Natural killer cell (primary cell): Measurements from ENCODE around the gene WRNIP1. TPM values are rescaled to one million over a fixed set of nuclear protein-coding genes. Genes with fewer than 3 reads are reported as not detected.

Experiments used
- ATAC-seq, 3 donors: fragments of 150-1000 bp in 2 of 3; fragments of 200-7000 bp in 1 of 3; cut with Tn5 transposase; 1 replicate in 1 of 3; 2 replicates in 2 of 3; pipeline ENCODE4 v1.10.0; 2021; ENCODE audit warnings: mild to moderate bottlenecking in 2 of 3, moderate library complexity in 2 of 3
- DNase-seq, 2 donors: peaks; one replicate each; pipeline versions ENCODE4 v3.0.0 to v3.0.0-alpha.2; 2013 to 2021; ENCODE audit warnings: mixed read lengths in 1 of 2
- H3K27ac ChIP-seq: one replicate; pipeline ENCODE4 v1.5.1; 2013; ENCODE audit warnings: mild to moderate bottlenecking, low read length
- H3K27me3 ChIP-seq: one replicate; pipeline ENCODE4 v1.6.1; 2013; ENCODE audit warnings: low read length; ENCODE audit not compliant: control insufficient read depth, insufficient read depth
- H3K36me3 ChIP-seq: one replicate; pipeline ENCODE4 v1.6.1; 2013; ENCODE audit warnings: low read length; ENCODE audit not compliant: control insufficient read depth, insufficient read depth
- H3K4me1 ChIP-seq: one replicate; pipeline ENCODE4 v1.6.1; 2013; ENCODE audit warnings: low read length; ENCODE audit not compliant: control insufficient read depth, insufficient read depth
- H3K4me3 ChIP-seq: one replicate; pipeline ENCODE4 v1.5.1; 2013; ENCODE audit warnings: low read length
- H3K9me3 ChIP-seq: one replicate; pipeline ENCODE4 v1.6.1; 2013; ENCODE audit warnings: low read length; ENCODE audit not compliant: control insufficient read depth, insufficient read depth
- H3K27ac Mint-ChIP-seq, 2 donors: one replicate each; pipeline ENCODE4 v1.8.0; 2022; ENCODE audit warnings: mild to moderate bottlenecking in 2 of 2, mixed read lengths in 2 of 2, moderate library complexity in 1 of 2
- H3K27me3 Mint-ChIP-seq, 2 donors: one replicate each; pipeline ENCODE4 v1.8.0; 2022; ENCODE audit warnings: low read depth in 2 of 2, mixed read lengths in 2 of 2
- H3K36me3 Mint-ChIP-seq: one replicate; pipeline ENCODE4 v1.8.0; 2022; ENCODE audit warnings: mixed read lengths
- H3K4me1 Mint-ChIP-seq, 2 donors: one replicate each; pipeline ENCODE4 v1.8.0; 2022; ENCODE audit warnings: mixed read lengths in 2 of 2
- H3K4me3 Mint-ChIP-seq: one replicate; pipeline ENCODE4 v1.8.0; 2022; ENCODE audit warnings: mild to moderate bottlenecking, moderate library complexity, mixed read lengths
- H3K9me3 Mint-ChIP-seq, 2 donors: one replicate each; pipeline ENCODE4 v1.8.0; 2022; ENCODE audit warnings: mixed read lengths in 2 of 2
- CTCF ChIP-seq: fragments of 200-600 bp; IDR thresholded peaks from one replicate; pipeline ENCODE4 v1.8.0; 2022; ENCODE audit warnings: antibody characterized with exemption
- WGBS: methylation state at CpG from one replicate; pipeline ENCODE4 v1.1.7; 2013; ENCODE audit warnings: missing lambda C conversion rate; ENCODE audit not compliant: insufficient coverage; 5-methylcytosine and 5-hydroxymethylcytosine counted together
- intact Hi-C: fragments of 100-400 bp; cut with micrococcal nuclease; formaldehyde crosslinking; loops from one replicate; pipeline ENCODE4 v1.14.2; 2022
- total RNA-seq, 4 donors: library from RNA; stranded (reverse); fragments of 120-200 nt in 1 of 4; gene quantifications; one replicate each; pipeline versions ENCODE4 v1.2.3 to v1.2.4, GENCODE V29; 2013 to 2022

WRNIP1 gene
- total RNA-seq, 3 donors from 2014 or later (not counting 1 experiment from before 2014, with no cell fraction given), result 27.9 to 34.8 (median 30.5) TPM

- Mint-ChIP-seq H3K4me3 (no peak overlapping the region), H3K9me3 (peaks cover 2 to 12% of the 10 kb centered on the region in 2 donors), H3K27me3 (no peaks in the 10 kb centered on the region), H3K27ac (no peak overlapping the region), H3K36me3 (peaks cover 22% of the 10 kb centered on the region), H3K4me1 (peaks cover 16 to 21% of the 10 kb centered on the region in 2 donors)
- ATAC-seq (no peak), DNase-seq (no peak)
- no peaks in the 10 kb centered on the region for H3K36me3 ChIP-seq
- no peak for TF ChIP-seq CTCF
- H3K27ac ChIP-seq, result no peak overlapping the region
- no peaks in the 10 kb centered on the region for H3K27me3 ChIP-seq
- peaks cover 5% of the 10 kb centered on the region for H3K9me3 ChIP-seq
- intact Hi-C loops, result no loop called here
- whole genome bisulfite sequencing, result 72% methylated on average over 4 of the region's 4 CpGs
- no peak overlapping the region for H3K4me3 ChIP-seq
- no peaks in the 10 kb centered on the region for H3K4me1 ChIP-seq
Measured at GRCh38 chr6:2817903-2818443, 52.8 kb downstream of the WRNIP1 start.

- no peak overlapping the region for H3K27ac ChIP-seq
Measured at GRCh38 chr6:2818593-2818992, 53.4 kb downstream of the WRNIP1 start.

GRCh38 chr6:2819115-2819514 lies 53.9 kb downstream of the WRNIP1 start:
- H3K9me3 Mint-ChIP-seq, result peaks cover 2 to 12% of the 10 kb centered on the region in 2 donors
- 93% methylated on average over 5 of the region's 5 CpGs for WGBS
- Histone ChIP-seq H3K4me3 (no peak overlapping the region), H3K9me3 (peaks cover 5% of the 10 kb centered on the region), H3K36me3 (no peaks in the 10 kb centered on the region), H3K27me3 (no peaks in the 10 kb centered on the region), H3K27ac (no peak overlapping the region), H3K4me1 (no peaks in the 10 kb centered on the region)
- H3K4me1 Mint-ChIP-seq, result peaks cover 16 to 22% of the 10 kb centered on the region in 2 donors
- DNase-seq (no peak), ATAC-seq (no peak)
- intact Hi-C loops, result no loop called here
- H3K36me3 Mint-ChIP-seq, result peaks cover 22% of the 10 kb centered on the region
- no peaks in the 10 kb centered on the region for H3K27me3 Mint-ChIP-seq
- no peak overlapping the region for H3K27ac Mint-ChIP-seq
- TF ChIP-seq CTCF, result no peak
- H3K4me3 Mint-ChIP-seq, result no peak overlapping the region

More at GRCh38 chr6:2818593-2818992, 53.4 kb downstream of the WRNIP1 start:
- Histone ChIP-seq H3K4me1 (no peaks in the 10 kb centered on the region), H3K9me3 (peaks cover 5% of the 10 kb centered on the region), H3K27me3 (no peaks in the 10 kb centered on the region), H3K4me3 (no peak overlapping the region), H3K36me3 (no peaks in the 10 kb centered on the region)
- DNase-seq (no peak), ATAC-seq (no peak)
- no peak for TF ChIP-seq CTCF
- Mint-ChIP-seq H3K9me3 (peaks cover 2 to 12% of the 10 kb centered on the region in 2 donors), H3K27me3 (no peaks in the 10 kb centered on the region), H3K27ac (no peak overlapping the region), H3K4me1 (peaks cover 16 to 21% of the 10 kb centered on the region in 2 donors), H3K4me3 (no peak overlapping the region), H3K36me3 (peaks cover 22% of the 10 kb centered on the region)
- WGBS, result 86% methylated on average over 1 of the region's 3 CpGs
- intact Hi-C loops, result no loop called here

- no peak for DNase-seq
- no peak for ATAC-seq
- Histone ChIP-seq H3K4me3 (no peak overlapping the region), H3K36me3 (no peaks in the 10 kb centered on the region), H3K9me3 (peaks cover 5% of the 10 kb centered on the region), H3K27ac (no peak overlapping the region), H3K27me3 (no peaks in the 10 kb centered on the region), H3K4me1 (no peaks in the 10 kb centered on the region)
- Mint-ChIP-seq H3K4me1 (peaks cover 16 to 27% of the 10 kb centered on the region in 2 donors), H3K27me3 (no peaks in the 10 kb centered on the region), H3K4me3 (no peak overlapping the region), H3K27ac (peak overlapping the region in 1 of 2 donors; percentile 51), H3K36me3 (peaks cover 22% of the 10 kb centered on the region), H3K9me3 (peaks cover 2 to 12% of the 10 kb centered on the region in 2 donors)
- no peak for TF ChIP-seq CTCF
- intact Hi-C loops, result no loop called here
- WGBS, result 18% methylated on average over 6 of the region's 7 CpGs
Measured at GRCh38 chr6:2819978-2820377, 54.8 kb downstream of the WRNIP1 start.
